Spinal cord (tissue), 10 donors: ENCODE data around the gene ZNF668. TPM values are rescaled to one million over a fixed set of nuclear protein-coding genes. Genes with fewer than 3 reads are reported as not detected.

Experiments used
- DNase-seq, 6 donors: peaks; one replicate each; pipeline versions ENCODE4 v3.0.0 to v3.0.0-alpha.2; 2013 to 2015; ENCODE audit warnings: low spot score in 6 of 6, low read depth in 4 of 6
- H3K27ac ChIP-seq: one replicate; pipeline ENCODE4 v1.5.1; 2013; ENCODE audit warnings: low read depth, low read length, control low read depth
- H3K27me3 ChIP-seq: one replicate; pipeline ENCODE4 v1.6.1; 2013; ENCODE audit warnings: low read length; ENCODE audit not compliant: control insufficient read depth, insufficient read depth
- H3K36me3 ChIP-seq: one replicate; pipeline ENCODE4 v1.6.1; 2013; ENCODE audit warnings: low read length; ENCODE audit not compliant: control insufficient read depth, insufficient read depth
- H3K4me1 ChIP-seq: one replicate; pipeline ENCODE4 v1.6.1; 2013; ENCODE audit warnings: low read length; ENCODE audit not compliant: control insufficient read depth, insufficient read depth
- H3K4me3 ChIP-seq: one replicate; pipeline ENCODE4 v1.5.1; 2013; ENCODE audit warnings: low read depth, low read length, control low read depth
- H3K9me3 ChIP-seq: one replicate; pipeline ENCODE4 v1.6.1; 2013; ENCODE audit warnings: low read length; ENCODE audit not compliant: control insufficient read depth, insufficient read depth
- WGBS: methylation state at CpG from one replicate; pipeline ENCODE4 v1.1.5; 2013; ENCODE audit warnings: missing lambda C conversion rate; ENCODE audit not compliant: insufficient coverage; 5-methylcytosine and 5-hydroxymethylcytosine counted together
- polyA plus RNA-seq, 2 donors: library from polyadenylated mRNA; unstranded; fragments of 120-200 nt; gene quantifications; one replicate each; pipeline ENCODE4 v1.2.1, GENCODE V29; 2013; ENCODE audit not compliant: insufficient read length in 2 of 2
- total RNA-seq, 2 donors: library from RNA; depleted of rRNA in 1 of 2; stranded (reverse); fragments of 120-200 nt in 1 of 2; fragments of >200 nt in 1 of 2; gene quantifications; one replicate each; pipeline versions ENCODE4 v1.2.3 to v1.2.4, GENCODE V29; 2013 to 2014
- donor health status: healthy.

ZNF668 gene
- total and polyA plus RNA-seq, 4 donors, result 4.9 to 12.6 (median 9.2) TPM

DNA sequence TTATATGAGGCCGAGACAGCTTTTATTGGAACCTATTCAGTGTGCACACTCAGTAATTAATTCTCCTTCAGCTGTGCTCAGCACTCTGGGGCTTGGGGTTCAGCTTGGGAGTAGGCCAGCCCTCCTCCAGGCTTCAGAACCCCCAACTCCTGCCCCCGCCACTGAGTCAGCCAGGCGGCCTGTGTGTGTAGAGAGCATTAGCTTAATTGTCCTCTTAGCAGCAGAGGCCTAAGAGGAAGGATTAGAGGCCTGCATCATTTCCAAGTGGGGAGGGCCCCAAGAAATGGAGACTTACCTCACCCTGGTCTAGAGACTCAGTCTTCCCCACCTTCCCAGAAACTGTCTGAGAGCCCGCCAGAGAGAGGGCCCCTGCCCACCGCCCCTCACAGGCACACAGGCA, 13.9 kb upstream of the ZNF668 start:
- no peaks in the 10 kb centered on the region for H3K9me3 ChIP-seq
- peak in 1 of 6 donors; percentile 46 for DNase-seq
- no CpG with 5 or more reads among the region's 5 CpGs for WGBS
- peak overlapping the region; percentile 90 for H3K27ac ChIP-seq
- no peaks in the 10 kb centered on the region for H3K27me3 ChIP-seq
- no peak overlapping the region for H3K4me3 ChIP-seq
- H3K4me1 ChIP-seq, result peaks cover 20% of the 10 kb centered on the region
- H3K36me3 ChIP-seq, result peaks cover 86% of the 10 kb centered on the region

DNA sequence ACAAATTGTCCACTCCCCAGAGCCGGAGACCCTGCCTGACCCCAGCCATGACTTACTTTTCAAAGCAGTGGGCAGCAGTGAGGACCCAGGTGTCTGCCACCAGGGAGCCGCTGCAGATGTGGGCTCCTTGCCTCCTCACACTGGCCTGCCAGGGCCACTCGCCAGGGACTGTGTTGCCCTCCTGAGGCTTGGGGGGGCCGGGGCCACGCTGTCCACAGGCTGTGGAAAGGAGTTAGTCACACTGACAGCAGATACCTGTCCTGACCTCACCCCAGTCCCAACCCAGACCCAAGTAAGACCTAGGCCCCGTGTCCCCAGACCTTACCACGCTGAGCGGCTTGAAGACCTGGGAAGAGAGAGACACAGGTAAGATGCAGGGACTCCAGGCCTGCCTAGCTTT, 13.4 kb upstream of the ZNF668 start:
- Histone ChIP-seq H3K9me3 (no peaks in the 10 kb centered on the region), H3K27ac (peak overlapping the region; percentile 90), H3K27me3 (no peaks in the 10 kb centered on the region), H3K4me3 (no peak overlapping the region), H3K36me3 (peaks cover 91% of the 10 kb centered on the region), H3K4me1 (peaks cover 17% of the 10 kb centered on the region)
- DNase-seq, result no peak
- WGBS, result 75% methylated on average over 5 of the region's 8 CpGs

DNA sequence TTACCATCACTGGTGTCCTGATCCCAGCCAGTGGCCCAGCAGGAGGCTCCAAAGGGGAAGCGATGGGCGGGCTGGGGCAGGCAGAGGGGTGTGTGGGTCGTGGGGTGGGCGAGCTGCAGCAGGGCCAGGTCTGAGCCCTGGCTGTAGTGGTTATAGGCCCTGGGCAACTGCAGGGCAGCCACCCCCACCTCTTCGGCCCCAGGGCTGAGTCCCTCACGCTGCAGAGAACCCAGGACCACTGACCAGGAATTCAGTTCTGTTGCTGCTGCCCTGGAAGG, 12.5 kb upstream of the ZNF668 start:
- no peak for DNase-seq
- Histone ChIP-seq H3K9me3 (no peaks in the 10 kb centered on the region), H3K4me1 (peaks cover 22% of the 10 kb centered on the region), H3K27ac (no peak overlapping the region), H3K36me3 (peaks cover 98% of the 10 kb centered on the region), H3K27me3 (no peaks in the 10 kb centered on the region), H3K4me3 (no peak overlapping the region)
- 78% methylated on average over 6 of the region's 6 CpGs for WGBS

DNA sequence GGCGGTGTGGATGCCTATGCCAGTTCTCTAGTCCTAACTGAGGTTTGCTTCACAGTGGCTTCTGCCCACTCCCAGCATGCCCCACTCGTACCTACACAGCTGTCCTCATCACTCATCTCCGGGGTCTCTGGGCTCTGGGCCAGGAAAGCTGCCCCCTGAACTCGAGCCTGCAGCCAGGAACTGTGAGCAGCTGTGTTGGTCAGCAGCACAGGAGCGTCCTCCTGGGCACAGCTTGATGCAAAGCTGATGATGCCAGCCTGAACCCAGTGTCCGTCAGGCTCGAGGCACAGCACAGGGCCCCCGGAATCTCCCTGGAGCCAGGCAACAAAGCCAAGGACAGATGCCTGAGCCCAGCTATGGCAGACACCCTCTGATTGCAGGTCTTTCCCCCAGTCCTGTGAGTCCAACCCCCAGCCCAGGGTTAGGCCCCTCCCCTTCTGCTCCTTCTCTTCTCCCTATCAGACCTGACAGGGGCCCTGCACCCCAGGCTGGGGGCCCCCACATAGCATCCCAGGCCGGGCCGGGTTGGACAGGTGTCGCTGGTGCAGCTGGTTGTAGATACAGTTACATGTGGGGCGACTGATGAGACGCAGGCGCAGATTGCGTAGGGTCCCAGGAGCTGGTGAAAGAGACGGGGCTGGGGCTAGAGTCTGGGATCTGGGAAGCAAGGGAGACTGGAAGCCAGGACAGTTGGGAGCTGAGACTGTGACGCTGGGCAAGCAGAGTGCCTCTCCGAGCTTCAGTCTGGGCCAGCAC, 12.0 kb upstream of the ZNF668 start:
- DNase-seq, result no peak
- Histone ChIP-seq H3K27ac (no peak overlapping the region), H3K36me3 (peaks cover 98% of the 10 kb centered on the region), H3K27me3 (no peaks in the 10 kb centered on the region), H3K4me1 (peaks cover 23% of the 10 kb centered on the region), H3K9me3 (no peaks in the 10 kb centered on the region), H3K4me3 (no peak overlapping the region)
- 71% methylated on average over 15 of the region's 18 CpGs for WGBS

- peaks cover 98% of the 10 kb centered on the region for H3K36me3 ChIP-seq
- H3K27me3 ChIP-seq, result no peaks in the 10 kb centered on the region
- 74% methylated on average over 8 of the region's 8 CpGs for WGBS
- H3K4me1 ChIP-seq, result peaks cover 27% of the 10 kb centered on the region
- no peaks in the 10 kb centered on the region for H3K9me3 ChIP-seq
- DNase-seq, result no peak
- H3K4me3 ChIP-seq, result no peak overlapping the region
- H3K27ac ChIP-seq, result no peak overlapping the region
Measured at GRCh38 chr16:31085411-31085810, 11.4 kb upstream of the ZNF668 start.

- peaks cover 27% of the 10 kb centered on the region for H3K4me1 ChIP-seq
- 89% methylated on average over 14 of the region's 16 CpGs for WGBS
- H3K4me3 ChIP-seq, result no peak overlapping the region
Measured at GRCh38 chr16:31084584-31085302, 10.7 kb upstream of the ZNF668 start.

GRCh38 chr16:31083981-31084380, 9.9 kb upstream of the ZNF668 start:
- no peaks in the 10 kb centered on the region for H3K9me3 ChIP-seq
- peaks cover 27% of the 10 kb centered on the region for H3K4me1 ChIP-seq
- DNase-seq, result no peak
- no peak overlapping the region for H3K27ac ChIP-seq
- no peak overlapping the region for H3K4me3 ChIP-seq
- 92% methylated on average over 11 of the region's 13 CpGs for WGBS
- H3K27me3 ChIP-seq, result no peaks in the 10 kb centered on the region
- peaks cover 100% of the 10 kb centered on the region for H3K36me3 ChIP-seq

More at GRCh38 chr16:31084584-31085302, 10.7 kb upstream of the ZNF668 start:
- no peaks in the 10 kb centered on the region for H3K27me3 ChIP-seq
- H3K9me3 ChIP-seq, result no peaks in the 10 kb centered on the region
- no peak for DNase-seq
- peaks cover 100% of the 10 kb centered on the region for H3K36me3 ChIP-seq
- no peak overlapping the region for H3K27ac ChIP-seq

DNA sequence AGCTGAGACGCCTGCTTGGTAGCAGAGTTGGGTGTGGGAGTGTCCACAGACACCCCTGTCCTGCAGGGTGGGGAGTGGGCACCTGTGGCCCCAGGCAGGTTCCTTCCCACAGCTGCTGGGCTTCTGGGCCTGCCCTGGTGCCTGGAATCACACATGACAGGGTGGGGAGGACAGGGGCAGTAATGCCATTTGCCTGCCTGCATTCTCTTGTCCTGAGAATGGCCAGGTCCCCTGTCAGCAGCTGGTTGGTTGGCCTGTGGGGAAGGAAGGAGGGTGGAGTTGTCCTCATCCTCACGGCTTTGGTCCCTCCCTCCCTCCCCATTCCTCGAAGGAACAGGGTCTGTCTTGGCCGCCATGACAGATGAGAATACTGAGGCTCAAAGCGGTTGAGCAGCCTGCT, 9.5 kb upstream of the ZNF668 start:
- 86% methylated on average over 4 of the region's 5 CpGs for WGBS
- Histone ChIP-seq H3K9me3 (no peaks in the 10 kb centered on the region), H3K36me3 (peaks cover 100% of the 10 kb centered on the region), H3K4me3 (no peak overlapping the region), H3K4me1 (peaks cover 24% of the 10 kb centered on the region), H3K27ac (no peak overlapping the region), H3K27me3 (no peaks in the 10 kb centered on the region)
- no peak for DNase-seq

- H3K4me3 ChIP-seq, result no peak overlapping the region
- H3K27ac ChIP-seq, result no peak overlapping the region
- no peak for DNase-seq
- H3K36me3 ChIP-seq, result peaks cover 100% of the 10 kb centered on the region
- no peaks in the 10 kb centered on the region for H3K9me3 ChIP-seq
- H3K27me3 ChIP-seq, result no peaks in the 10 kb centered on the region
- no CpG with 5 or more reads among the region's 9 CpGs for WGBS
- H3K4me1 ChIP-seq, result peaks cover 22% of the 10 kb centered on the region
Measured at GRCh38 chr16:31083081-31083480, 9.0 kb upstream of the ZNF668 start.
